GM12878 (cell line): ENCODE measurements around the gene SLC1A1. TPM values are rescaled to one million over a fixed set of nuclear protein-coding genes. Genes with fewer than 3 reads are reported as not detected.

Experiments
- ATAC-seq: fragments of 200-7000 bp; cut with Tn5 transposase; 3 replicates; pipeline ENCODE4 v1.9.1; 2020; ENCODE audit warnings: mild to moderate bottlenecking, moderate library complexity
- BruUV-seq: library from RNA; stranded (reverse); fragments of 400-500 nt; replicated peaks from 2 replicates; lab custom pipeline; 2021; lab: Mats Ljungman, UMichigan
- CTCF ChIA-PET: fragments of 300-600 bp; sonication (Branson Sonifier 250); formaldehyde crosslinking; extraction: SDS; loops from one replicate; lab custom pipeline; 2021; ENCODE audit warnings: inconsistent platforms; lab: Yijun Ruan, JAX
- POLR2A ChIA-PET: fragments of 350-600 bp; formaldehyde crosslinking; extraction: SDS; loops from one replicate; lab custom pipeline; 2021; ENCODE audit warnings: inconsistent platforms; lab: Charles Lee
- RAD21 ChIA-PET: fragments of 300-600 bp; sonication (Branson Sonifier 250); formaldehyde crosslinking; loops from one replicate; lab custom pipeline; 2023; ENCODE audit warnings: antibody characterized with exemption; ENCODE audit not compliant: unreplicated experiment; lab: Charles Lee
- SMC1A ChIA-PET: fragments of 300-600 bp; sonication (Branson Sonifier 250); formaldehyde crosslinking; loops from one replicate; lab custom pipeline; 2023; ENCODE audit not compliant: unreplicated experiment, uncharacterized antibody; lab: Charles Lee
- DNase-seq: peaks from one replicate; pipeline ENCODE4 v3.0.0-alpha.2; 2011; ENCODE audit warnings: low read depth, low spot score
- FAIRE-seq: peaks from 3 replicates; lab custom pipeline; 2011; peaks lifted over from hg19 to GRCh38; lab: Jason Lieb, UNC
- H2AFZ ChIP-seq: 2 replicates; pipeline ENCODE4 v1.6.0; 2011; ENCODE audit warnings: low read depth, low read length, control low read depth; ENCODE audit not compliant: control insufficient read depth
- H3K27ac ChIP-seq: 2 replicates; pipeline ENCODE4 v1.5.1; 2011; ENCODE audit warnings: control low read depth; ENCODE audit not compliant: control insufficient read depth, insufficient read depth
- H3K27me3 ChIP-seq, 2 experiments: replicated peaks in 1 of 2; 2 replicates each; pipeline versions ENCODE4 v1.6.0 to v1.6.1; 2011; ENCODE audit warnings: low read length in 1 of 2; ENCODE audit not compliant: control insufficient read depth in 2 of 2, insufficient read depth in 2 of 2
- H3K36me3 ChIP-seq, 2 experiments: 2 replicates each; pipeline ENCODE4 v1.5.1; 2011; ENCODE audit warnings: low read length in 1 of 2; ENCODE audit not compliant: control insufficient read depth in 2 of 2, insufficient read depth in 2 of 2
- H3K4me1 ChIP-seq: 2 replicates; pipeline ENCODE4 v1.6.1; 2011; ENCODE audit warnings: mild to moderate bottlenecking, low read length, moderate library complexity, mixed read lengths; ENCODE audit not compliant: control insufficient read depth, insufficient read depth
- H3K4me2 ChIP-seq: 2 replicates; pipeline ENCODE4 v1.6.0; 2011; ENCODE audit warnings: control low read depth; ENCODE audit not compliant: control insufficient read depth, insufficient read depth
- H3K4me3 ChIP-seq: fragments of 200-600 bp; sonication (generic); 2 replicates; pipeline ENCODE4 v1.5.1; 2016
- H3K79me2 ChIP-seq: 2 replicates; pipeline ENCODE4 v1.6.0; 2011; ENCODE audit warnings: low read length; ENCODE audit not compliant: control insufficient read depth, insufficient read depth
- H3K9ac ChIP-seq: 2 replicates; pipeline ENCODE4 v1.8.0; 2011; ENCODE audit warnings: low read length, control low read depth, mixed read lengths; ENCODE audit not compliant: control insufficient read depth, insufficient read depth
- H3K9me3 ChIP-seq: replicated peaks from 3 replicates; pipeline ENCODE4 v1.5.1; 2011; ENCODE audit warnings: mild to moderate bottlenecking, low read length; ENCODE audit not compliant: control insufficient read depth, insufficient read depth
- H4K20me1 ChIP-seq: 2 replicates; pipeline ENCODE4 v1.6.0; 2011; ENCODE audit not compliant: control insufficient read depth, insufficient read depth
- CHD1 ChIP-seq: IDR thresholded peaks from 2 replicates; pipeline ENCODE4 v1.6.1; 2012; ENCODE audit warnings: low read depth, low read length, improper control_type of control experiment
- CREM ChIP-seq: IDR thresholded peaks from 2 replicates; pipeline ENCODE4 v1.6.1; 2014; ENCODE audit warnings: antibody characterized with exemption, low read depth
- NBN ChIP-seq: fragments of 450-650 bp; IDR thresholded peaks from 2 replicates; pipeline ENCODE4 v1.6.1; 2016
- WGBS: methylation state at CpG from one replicate; pipeline ENCODE4 v1.1.6; 2016; ENCODE audit warnings: low lambda C conversion rate; ENCODE audit not compliant: insufficient replicate concordance, insufficient coverage; ENCODE audit errors: missing lambda C conversion rate; 5-methylcytosine and 5-hydroxymethylcytosine counted together
- in situ Hi-C: fragments of 300-500 bp; cut with MboI; formaldehyde crosslinking; loops from 9 replicates; pipeline ENCODE4 v1.14.3; 2018; ENCODE audit warnings: mixed read lengths
- intact Hi-C: fragments of 100-400 bp; cut with micrococcal nuclease; formaldehyde crosslinking; loops from one replicate; pipeline ENCODE4 v1.14.2; 2022; ENCODE audit not compliant: unreplicated experiment
- polyA plus RNA-seq, 11 experiments: library from polyadenylated mRNA; depleted of rRNA in 4 of 11; unstranded in 6 of 11; stranded (reverse) in 5 of 11; fragments of >200 nt; fragmentation: Nextera tagmentation in 4 of 11; fragmentation: Illumina TruSeq in 1 of 11; extraction: Ambion mirVana in 4 of 11; extraction: Trizol in 1 of 11; gene quantifications; 1 replicate in 1 of 11; 2 replicates in 10 of 11; pipeline versions ENCODE4 v1.2.1 to v1.2.3, GENCODE V29; 2011 to 2016; ENCODE audit warnings: inconsistent platforms in 2 of 11, missing spikeins in 2 of 11, low read depth in 1 of 11
- total RNA-seq, 4 experiments: library from RNA; depleted of rRNA in 3 of 4; stranded (reverse); fragments of >200 nt in 3 of 4; fragmentation: Illumina TruSeq in 1 of 4; extraction: Trizol in 1 of 4; gene quantifications; 2 replicates each; pipeline versions ENCODE4 v1.2.1 to v1.2.3, GENCODE V29; 2013 to 2021
- TF ChIP-seq, protein P1 (sequence below): IDR thresholded peaks from 2 replicates; pipeline ENCODE4 v1.6.1; 2012; ENCODE audit warnings: mild to moderate bottlenecking, low read depth, low read length
- TF ChIP-seq, protein P2 (sequence below): fragments of 450-650 bp; IDR thresholded peaks from 2 replicates; pipeline ENCODE4 v1.6.1; 2017; ENCODE audit warnings: antibody characterized with exemption, mild to moderate bottlenecking, moderate library complexity

The SLC1A1 gene
- total and polyA plus RNA-seq, 10 of the 15 experiments (the other 5 are each of a cell fraction or from before 2014, with no cell fraction given), result 4.2 to 24.9 (median 18.3) TPM

DNA sequence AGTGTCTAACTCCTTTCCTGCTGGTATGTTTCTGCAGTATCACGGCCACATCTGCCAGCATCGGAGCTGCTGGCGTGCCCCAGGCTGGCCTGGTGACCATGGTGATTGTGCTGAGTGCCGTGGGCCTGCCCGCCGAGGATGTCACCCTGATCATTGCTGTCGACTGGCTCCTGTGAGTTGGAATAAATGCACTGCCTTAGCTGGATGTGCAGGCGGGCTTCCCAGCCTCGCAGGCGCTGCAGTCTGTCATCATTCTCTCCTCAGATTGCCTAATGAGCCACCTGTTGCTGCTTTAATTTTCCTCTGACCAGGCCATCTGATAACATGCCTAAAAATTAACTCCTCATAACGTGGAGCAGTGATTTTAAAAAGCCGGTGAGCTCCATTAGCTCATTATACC is 92.7 kb downstream of the SLC1A1 start (continued):
- TF ChIP-seq NBN (no peak), CHD1 (no peak)
- TF ChIP-seq, protein P1, sequence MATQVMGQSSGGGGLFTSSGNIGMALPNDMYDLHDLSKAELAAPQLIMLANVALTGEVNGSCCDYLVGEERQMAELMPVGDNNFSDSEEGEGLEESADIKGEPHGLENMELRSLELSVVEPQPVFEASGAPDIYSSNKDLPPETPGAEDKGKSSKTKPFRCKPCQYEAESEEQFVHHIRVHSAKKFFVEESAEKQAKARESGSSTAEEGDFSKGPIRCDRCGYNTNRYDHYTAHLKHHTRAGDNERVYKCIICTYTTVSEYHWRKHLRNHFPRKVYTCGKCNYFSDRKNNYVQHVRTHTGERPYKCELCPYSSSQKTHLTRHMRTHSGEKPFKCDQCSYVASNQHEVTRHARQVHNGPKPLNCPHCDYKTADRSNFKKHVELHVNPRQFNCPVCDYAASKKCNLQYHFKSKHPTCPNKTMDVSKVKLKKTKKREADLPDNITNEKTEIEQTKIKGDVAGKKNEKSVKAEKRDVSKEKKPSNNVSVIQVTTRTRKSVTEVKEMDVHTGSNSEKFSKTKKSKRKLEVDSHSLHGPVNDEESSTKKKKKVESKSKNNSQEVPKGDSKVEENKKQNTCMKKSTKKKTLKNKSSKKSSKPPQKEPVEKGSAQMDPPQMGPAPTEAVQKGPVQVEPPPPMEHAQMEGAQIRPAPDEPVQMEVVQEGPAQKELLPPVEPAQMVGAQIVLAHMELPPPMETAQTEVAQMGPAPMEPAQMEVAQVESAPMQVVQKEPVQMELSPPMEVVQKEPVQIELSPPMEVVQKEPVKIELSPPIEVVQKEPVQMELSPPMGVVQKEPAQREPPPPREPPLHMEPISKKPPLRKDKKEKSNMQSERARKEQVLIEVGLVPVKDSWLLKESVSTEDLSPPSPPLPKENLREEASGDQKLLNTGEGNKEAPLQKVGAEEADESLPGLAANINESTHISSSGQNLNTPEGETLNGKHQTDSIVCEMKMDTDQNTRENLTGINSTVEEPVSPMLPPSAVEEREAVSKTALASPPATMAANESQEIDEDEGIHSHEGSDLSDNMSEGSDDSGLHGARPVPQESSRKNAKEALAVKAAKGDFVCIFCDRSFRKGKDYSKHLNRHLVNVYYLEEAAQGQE, result no peak
- TF ChIP-seq, protein P2, sequence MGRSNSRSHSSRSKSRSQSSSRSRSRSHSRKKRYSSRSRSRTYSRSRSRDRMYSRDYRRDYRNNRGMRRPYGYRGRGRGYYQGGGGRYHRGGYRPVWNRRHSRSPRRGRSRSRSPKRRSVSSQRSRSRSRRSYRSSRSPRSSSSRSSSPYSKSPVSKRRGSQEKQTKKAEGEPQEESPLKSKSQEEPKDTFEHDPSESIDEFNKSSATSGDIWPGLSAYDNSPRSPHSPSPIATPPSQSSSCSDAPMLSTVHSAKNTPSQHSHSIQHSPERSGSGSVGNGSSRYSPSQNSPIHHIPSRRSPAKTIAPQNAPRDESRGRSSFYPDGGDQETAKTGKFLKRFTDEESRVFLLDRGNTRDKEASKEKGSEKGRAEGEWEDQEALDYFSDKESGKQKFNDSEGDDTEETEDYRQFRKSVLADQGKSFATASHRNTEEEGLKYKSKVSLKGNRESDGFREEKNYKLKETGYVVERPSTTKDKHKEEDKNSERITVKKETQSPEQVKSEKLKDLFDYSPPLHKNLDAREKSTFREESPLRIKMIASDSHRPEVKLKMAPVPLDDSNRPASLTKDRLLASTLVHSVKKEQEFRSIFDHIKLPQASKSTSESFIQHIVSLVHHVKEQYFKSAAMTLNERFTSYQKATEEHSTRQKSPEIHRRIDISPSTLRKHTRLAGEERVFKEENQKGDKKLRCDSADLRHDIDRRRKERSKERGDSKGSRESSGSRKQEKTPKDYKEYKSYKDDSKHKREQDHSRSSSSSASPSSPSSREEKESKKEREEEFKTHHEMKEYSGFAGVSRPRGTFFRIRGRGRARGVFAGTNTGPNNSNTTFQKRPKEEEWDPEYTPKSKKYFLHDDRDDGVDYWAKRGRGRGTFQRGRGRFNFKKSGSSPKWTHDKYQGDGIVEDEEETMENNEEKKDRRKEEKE, result no peak
- TF ChIP-seq, all 136 proteins: peak for 0

GRCh38 chr9:4584636-4585035 is 94.4 kb downstream of the SLC1A1 start:
- no peak overlapping the region for H3K9ac ChIP-seq
- no peaks in the 10 kb centered on the region for H3K4me1 ChIP-seq
- H4K20me1 ChIP-seq, result no peaks in the 10 kb centered on the region
- ATAC-seq (no peak), FAIRE-seq (no peak), DNase-seq (no peak)
- peaks cover 0 to 6% of the 10 kb centered on the region in 2 experiments for H3K36me3 ChIP-seq
- WGBS, result 100% methylated on average over 1 of the region's 1 CpG
- in situ Hi-C loops, result no loop called here
- ChIA-PET POLR2A (no interaction called here), CTCF (no interaction called here), RAD21 (no interaction called here), SMC1A (no interaction called here)
- no peak overlapping the region for H3K4me2 ChIP-seq
- H3K27ac ChIP-seq, result no peak overlapping the region
- no peak overlapping the region for H2AFZ ChIP-seq
- H3K79me2 ChIP-seq, result no peaks in the 10 kb centered on the region
- no peaks in the 10 kb centered on the region for H3K27me3 ChIP-seq
- H3K4me3 ChIP-seq, result no peak overlapping the region
- no peaks in the 10 kb centered on the region for H3K9me3 ChIP-seq
- no TSS peak for BruUV-seq
- intact Hi-C loops, result no loop called here
- no peak for TF ChIP-seq CREM
